Measurements from ENCODE around the gene SORCS2.

DNA sequence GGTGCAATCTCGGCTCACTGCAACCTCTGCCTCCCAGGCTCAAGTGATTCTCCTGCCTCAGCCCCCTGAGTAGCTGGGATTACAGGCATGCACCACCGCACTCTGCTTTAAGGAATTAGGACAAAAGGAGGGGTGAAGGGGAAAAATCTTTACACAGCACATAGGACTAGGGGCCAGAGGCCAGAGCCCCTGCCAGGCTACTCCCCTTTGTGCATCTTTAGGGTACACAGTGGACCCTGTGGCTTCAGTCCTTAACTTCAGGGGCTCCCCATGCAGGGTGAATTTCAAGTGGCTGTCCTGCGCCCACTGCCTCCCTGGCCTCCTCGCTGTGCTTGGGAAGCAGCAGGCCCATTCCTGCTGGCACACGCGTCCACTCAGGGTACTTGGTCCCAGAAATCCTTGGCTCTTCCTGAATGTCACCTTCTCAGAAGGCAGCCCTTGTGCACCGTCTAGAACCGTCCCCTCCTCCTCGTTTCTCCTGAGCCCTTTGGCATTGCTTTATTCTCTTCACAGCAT, 381.3 kb downstream of the SORCS2 start:
- TF ChIP-seq, protein P1, sequence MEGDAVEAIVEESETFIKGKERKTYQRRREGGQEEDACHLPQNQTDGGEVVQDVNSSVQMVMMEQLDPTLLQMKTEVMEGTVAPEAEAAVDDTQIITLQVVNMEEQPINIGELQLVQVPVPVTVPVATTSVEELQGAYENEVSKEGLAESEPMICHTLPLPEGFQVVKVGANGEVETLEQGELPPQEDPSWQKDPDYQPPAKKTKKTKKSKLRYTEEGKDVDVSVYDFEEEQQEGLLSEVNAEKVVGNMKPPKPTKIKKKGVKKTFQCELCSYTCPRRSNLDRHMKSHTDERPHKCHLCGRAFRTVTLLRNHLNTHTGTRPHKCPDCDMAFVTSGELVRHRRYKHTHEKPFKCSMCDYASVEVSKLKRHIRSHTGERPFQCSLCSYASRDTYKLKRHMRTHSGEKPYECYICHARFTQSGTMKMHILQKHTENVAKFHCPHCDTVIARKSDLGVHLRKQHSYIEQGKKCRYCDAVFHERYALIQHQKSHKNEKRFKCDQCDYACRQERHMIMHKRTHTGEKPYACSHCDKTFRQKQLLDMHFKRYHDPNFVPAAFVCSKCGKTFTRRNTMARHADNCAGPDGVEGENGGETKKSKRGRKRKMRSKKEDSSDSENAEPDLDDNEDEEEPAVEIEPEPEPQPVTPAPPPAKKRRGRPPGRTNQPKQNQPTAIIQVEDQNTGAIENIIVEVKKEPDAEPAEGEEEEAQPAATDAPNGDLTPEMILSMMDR (IDR thresholded peaks at IDR 0.05 in 4 of 5, conservative IDR thresholded peaks at IDR 0.05 in 1 of 5), result no peak
- no peak for TF ChIP-seq POLR2A (IDR thresholded peaks at IDR 0.05)

All from gastrocnemius medialis (tissue), 4 donors.